ENCODE results near the gene MLANA.

Gene MLANA

GRCh38 chr9:5895782-5896181 lies 5.1 kb downstream of the MLANA start:
- DNase-seq, result no peak
- Histone ChIP-seq H3K27me3 (ENCODE audit: insufficient read depth, low read depth, severe bottlenecking) (no peaks in the 10 kb centered on the region), H3K36me3 (no peaks in the 10 kb centered on the region), H3K27ac (no peak overlapping the region), H3K4me3 (ENCODE audit: low read depth, low read length) (no peak overlapping the region), H3K9me3 (ENCODE audit: severe bottlenecking) (no peaks in the 10 kb centered on the region)
- TF ChIP-seq, protein P1, sequence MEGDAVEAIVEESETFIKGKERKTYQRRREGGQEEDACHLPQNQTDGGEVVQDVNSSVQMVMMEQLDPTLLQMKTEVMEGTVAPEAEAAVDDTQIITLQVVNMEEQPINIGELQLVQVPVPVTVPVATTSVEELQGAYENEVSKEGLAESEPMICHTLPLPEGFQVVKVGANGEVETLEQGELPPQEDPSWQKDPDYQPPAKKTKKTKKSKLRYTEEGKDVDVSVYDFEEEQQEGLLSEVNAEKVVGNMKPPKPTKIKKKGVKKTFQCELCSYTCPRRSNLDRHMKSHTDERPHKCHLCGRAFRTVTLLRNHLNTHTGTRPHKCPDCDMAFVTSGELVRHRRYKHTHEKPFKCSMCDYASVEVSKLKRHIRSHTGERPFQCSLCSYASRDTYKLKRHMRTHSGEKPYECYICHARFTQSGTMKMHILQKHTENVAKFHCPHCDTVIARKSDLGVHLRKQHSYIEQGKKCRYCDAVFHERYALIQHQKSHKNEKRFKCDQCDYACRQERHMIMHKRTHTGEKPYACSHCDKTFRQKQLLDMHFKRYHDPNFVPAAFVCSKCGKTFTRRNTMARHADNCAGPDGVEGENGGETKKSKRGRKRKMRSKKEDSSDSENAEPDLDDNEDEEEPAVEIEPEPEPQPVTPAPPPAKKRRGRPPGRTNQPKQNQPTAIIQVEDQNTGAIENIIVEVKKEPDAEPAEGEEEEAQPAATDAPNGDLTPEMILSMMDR (IDR thresholded peaks at IDR 0.05; ENCODE audit: low read depth, low read length), result no peak

DNA sequence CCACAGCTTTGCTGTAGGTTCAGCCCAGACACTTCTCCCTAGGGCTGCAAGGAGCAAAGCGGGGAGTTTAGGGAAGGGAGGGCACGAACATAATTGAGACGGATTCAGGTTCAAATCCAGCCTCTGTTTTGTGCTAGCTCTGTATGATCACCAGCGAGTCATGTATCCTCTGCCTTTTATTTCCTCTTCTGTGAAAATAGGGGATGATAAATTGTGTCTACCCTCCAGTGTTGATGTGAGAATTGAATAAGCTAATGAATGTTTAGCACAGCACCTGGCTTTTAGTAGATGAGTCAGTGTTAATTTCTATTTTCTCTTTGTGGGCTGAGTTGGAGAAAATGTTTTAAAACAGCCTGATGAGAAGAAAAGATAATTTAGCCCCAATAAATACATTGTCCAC lies 6.2 kb downstream of the MLANA start:
- TF ChIP-seq, protein P1 (IDR thresholded peaks at IDR 0.05; ENCODE audit: low read depth, low read length), result no peak
- no peak for DNase-seq
- Histone ChIP-seq H3K4me3 (ENCODE audit: low read depth, low read length) (no peak overlapping the region), H3K27me3 (ENCODE audit: insufficient read depth, low read depth, severe bottlenecking) (no peaks in the 10 kb centered on the region), H3K9me3 (ENCODE audit: severe bottlenecking) (no peaks in the 10 kb centered on the region), H3K36me3 (no peaks in the 10 kb centered on the region), H3K27ac (no peak overlapping the region)

GRCh38 chr9:5897851-5898250 lies 7.2 kb downstream of the MLANA start:
- no peaks in the 10 kb centered on the region for H3K27me3 ChIP-seq (ENCODE audit: insufficient read depth, low read depth, severe bottlenecking)
- TF ChIP-seq, protein P1 (IDR thresholded peaks at IDR 0.05; ENCODE audit: low read depth, low read length), result no peak
- no peaks in the 10 kb centered on the region for H3K9me3 ChIP-seq (ENCODE audit: severe bottlenecking)
- H3K4me3 ChIP-seq (ENCODE audit: low read depth, low read length), result no peak overlapping the region
- DNase-seq, result no peak
- H3K27ac ChIP-seq, result no peak overlapping the region
- H3K36me3 ChIP-seq, result no peaks in the 10 kb centered on the region

DNA sequence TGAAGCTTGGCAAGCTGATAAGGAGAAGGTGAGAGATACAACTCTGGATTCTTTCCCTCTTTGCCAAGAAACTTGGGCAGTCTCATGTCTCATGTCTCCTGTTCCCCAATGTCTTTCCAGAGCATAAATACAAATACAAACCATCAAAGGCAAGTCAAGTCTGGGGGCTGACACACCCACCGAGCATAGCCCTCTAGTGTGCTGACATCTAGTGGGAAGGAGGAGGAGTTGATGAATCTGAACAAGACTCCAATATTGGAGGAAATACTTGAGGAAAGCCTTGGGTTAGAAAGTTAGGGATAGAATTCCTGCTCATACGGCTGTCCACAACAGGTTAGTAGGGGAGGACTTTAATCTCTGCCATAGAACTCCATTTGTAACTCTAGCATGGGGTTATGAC lies 8.6 kb downstream of the MLANA start:
- Histone ChIP-seq H3K9me3 (ENCODE audit: severe bottlenecking) (no peaks in the 10 kb centered on the region), H3K4me3 (ENCODE audit: low read depth, low read length) (no peak overlapping the region), H3K36me3 (no peaks in the 10 kb centered on the region), H3K27me3 (ENCODE audit: insufficient read depth, low read depth, severe bottlenecking) (no peaks in the 10 kb centered on the region), H3K27ac (no peak overlapping the region)
- DNase-seq, result no peak
- TF ChIP-seq, protein P1 (IDR thresholded peaks at IDR 0.05; ENCODE audit: low read depth, low read length), result peak; percentile 43; the same call in 1 of the 2 replicates

DNA sequence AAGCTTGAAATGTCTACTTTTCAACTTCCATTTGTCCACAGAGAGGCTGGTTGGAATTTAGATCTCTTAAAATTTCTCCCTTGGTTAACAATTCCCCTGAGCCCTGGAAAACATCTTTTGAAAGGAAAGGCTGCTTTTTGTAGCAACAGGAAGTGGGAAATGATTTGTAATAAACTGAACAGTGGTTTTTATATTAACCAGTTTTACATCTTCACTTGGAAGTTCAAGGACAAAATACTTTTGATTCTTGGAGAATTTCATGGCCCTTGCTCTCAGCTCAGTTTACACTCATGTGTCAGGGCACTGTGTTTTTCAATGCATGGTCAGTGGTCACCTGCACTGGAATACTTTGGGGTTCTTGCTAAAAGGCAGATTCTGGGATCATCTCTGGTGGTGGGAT lies 9.9 kb downstream of the MLANA start:
- Histone ChIP-seq H3K27ac (no peak overlapping the region), H3K4me3 (ENCODE audit: low read depth, low read length) (no peak overlapping the region), H3K36me3 (no peaks in the 10 kb centered on the region; the same call in 1 of the 2 replicates), H3K9me3 (ENCODE audit: severe bottlenecking) (no peaks in the 10 kb centered on the region), H3K27me3 (ENCODE audit: insufficient read depth, low read depth, severe bottlenecking) (no peaks in the 10 kb centered on the region)
- no peak for DNase-seq
- TF ChIP-seq, protein P1 (IDR thresholded peaks at IDR 0.05; ENCODE audit: low read depth, low read length), result no peak

DNA sequence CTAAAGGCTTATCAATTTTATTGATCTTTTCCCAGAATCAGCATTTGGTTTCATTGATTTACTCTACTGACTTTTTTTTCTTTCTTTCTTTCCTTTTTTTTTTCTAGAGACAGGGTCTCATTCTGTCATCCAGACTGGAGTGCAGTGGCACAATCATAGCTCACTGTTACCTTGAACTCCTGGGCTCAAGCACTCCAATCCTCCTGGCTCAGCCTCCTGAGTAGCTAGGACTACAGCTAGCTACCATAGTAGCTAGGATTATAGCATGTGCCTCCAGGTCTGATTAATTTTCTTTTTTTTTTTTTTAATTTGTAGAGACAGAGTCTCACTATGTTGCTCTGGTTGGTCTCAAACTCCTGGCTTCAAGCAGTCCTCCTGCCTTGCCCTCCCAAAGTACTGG lies 11.7 kb downstream of the MLANA start:
- no peak overlapping the region for H3K4me3 ChIP-seq (ENCODE audit: low read depth, low read length)
- no peaks in the 10 kb centered on the region for H3K9me3 ChIP-seq (ENCODE audit: severe bottlenecking)
- H3K36me3 ChIP-seq, result no peaks in the 10 kb centered on the region; the same call in 1 of the 2 replicates
- no peaks in the 10 kb centered on the region for H3K27me3 ChIP-seq (ENCODE audit: insufficient read depth, low read depth, severe bottlenecking)
- H3K27ac ChIP-seq, result no peak overlapping the region
- TF ChIP-seq, protein P1 (IDR thresholded peaks at IDR 0.05; ENCODE audit: low read depth, low read length), result no peak
- no peak for DNase-seq
